PC-3 (cell line): ENCODE data around the gene THOC5.

ENCODE experiments used
- EZH2 ChIP-seq: fragments of 300-600 bp; sonication (generic); IDR thresholded peaks from one replicate; pipeline ENCODE4 v1.6.1; 2017; ENCODE audit warnings: antibody characterized with exemption, mild to moderate bottlenecking, low read length; ENCODE audit not compliant: unreplicated experiment
- EZH2phosphoT487 ChIP-seq: fragments of 300-600 bp; sonication (generic); IDR thresholded peaks from 2 replicates; pipeline ENCODE4 v1.6.1; 2018; ENCODE audit warnings: mild to moderate bottlenecking, antibody characterized with exemption, low read length, borderline replicate concordance
- TF ChIP-seq, protein P1 (sequence below): fragments of 300-600 bp; sonication (generic); conservative IDR thresholded peaks from 2 replicates; pipeline ENCODE4 v1.5.1; 2017; ENCODE audit warnings: antibody characterized with exemption, low read depth, mild to moderate bottlenecking, low read length

DNA sequence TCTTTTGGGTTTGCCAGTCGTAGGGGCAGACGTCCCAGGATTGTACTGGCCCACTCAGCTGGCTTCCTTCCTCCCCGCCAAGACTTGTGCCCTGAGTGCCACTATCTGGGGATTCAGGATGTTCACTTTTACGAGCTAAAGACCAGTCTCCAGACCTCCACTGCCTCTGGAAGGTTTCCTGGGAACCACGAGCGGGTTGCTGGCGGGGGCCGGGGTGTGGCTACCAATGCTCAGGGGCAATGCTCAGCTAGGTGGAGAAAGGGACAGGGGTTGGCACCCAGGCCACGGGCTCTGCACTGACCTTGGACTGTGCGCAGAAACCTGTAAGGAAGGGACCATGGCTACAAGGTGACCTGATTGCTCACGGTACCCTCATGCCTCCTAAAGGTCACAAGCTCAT, 71.3 kb downstream of the THOC5 start:
- TF ChIP-seq, protein P1, sequence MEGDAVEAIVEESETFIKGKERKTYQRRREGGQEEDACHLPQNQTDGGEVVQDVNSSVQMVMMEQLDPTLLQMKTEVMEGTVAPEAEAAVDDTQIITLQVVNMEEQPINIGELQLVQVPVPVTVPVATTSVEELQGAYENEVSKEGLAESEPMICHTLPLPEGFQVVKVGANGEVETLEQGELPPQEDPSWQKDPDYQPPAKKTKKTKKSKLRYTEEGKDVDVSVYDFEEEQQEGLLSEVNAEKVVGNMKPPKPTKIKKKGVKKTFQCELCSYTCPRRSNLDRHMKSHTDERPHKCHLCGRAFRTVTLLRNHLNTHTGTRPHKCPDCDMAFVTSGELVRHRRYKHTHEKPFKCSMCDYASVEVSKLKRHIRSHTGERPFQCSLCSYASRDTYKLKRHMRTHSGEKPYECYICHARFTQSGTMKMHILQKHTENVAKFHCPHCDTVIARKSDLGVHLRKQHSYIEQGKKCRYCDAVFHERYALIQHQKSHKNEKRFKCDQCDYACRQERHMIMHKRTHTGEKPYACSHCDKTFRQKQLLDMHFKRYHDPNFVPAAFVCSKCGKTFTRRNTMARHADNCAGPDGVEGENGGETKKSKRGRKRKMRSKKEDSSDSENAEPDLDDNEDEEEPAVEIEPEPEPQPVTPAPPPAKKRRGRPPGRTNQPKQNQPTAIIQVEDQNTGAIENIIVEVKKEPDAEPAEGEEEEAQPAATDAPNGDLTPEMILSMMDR = no peak
- TF ChIP-seq EZH2 (no peak), EZH2phosphoT487 (no peak)
